Mucosa of gallbladder (tissue), 1 donor: ENCODE measurements around the gene ANTXR1. TPM values are rescaled to one million over a fixed set of nuclear protein-coding genes. Genes with fewer than 3 reads are reported as not detected.
"Not testable (repeated sequence)": the region's sequence is repeated elsewhere in the genome, so short reads cannot be mapped to it uniquely, and the experiment has no call there.

Source experiments
- DNase-seq: peaks from one replicate; pipeline ENCODE4 v3.0.0-alpha.2; 2020; ENCODE audit warnings: low spot score
- total RNA-seq: library from RNA; stranded (reverse); gene quantifications from one replicate; pipeline ENCODE4 v1.2.1, GENCODE V29; 2021
- donor health status: DM: no; HTN: no; CAD: no.

ANTXR1 gene
- total RNA-seq, 1 donor from 2014 or later, result 142 TPM

DNA sequence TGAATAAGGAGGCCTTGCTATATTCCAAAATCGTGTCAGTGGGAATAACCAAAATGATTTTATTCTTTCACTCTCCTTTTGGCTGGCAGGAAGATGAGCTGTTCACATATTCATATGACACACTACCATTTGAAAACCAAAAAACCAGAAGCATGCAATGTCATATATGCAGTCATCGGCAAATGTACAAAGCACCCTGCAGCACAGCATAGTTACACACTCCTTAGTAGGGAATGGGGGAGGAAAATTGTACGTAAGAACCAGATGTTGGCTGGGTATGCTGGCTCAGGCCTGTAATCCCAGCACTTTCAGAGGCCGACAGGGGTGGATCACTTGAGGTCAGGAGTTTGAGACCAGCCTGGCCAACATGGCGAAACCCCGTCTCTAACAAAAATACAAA is 197.4 kb downstream of the ANTXR1 start:
- DNase-seq, result no peak

GRCh38 chr2:69211048-69211447 is 198.1 kb downstream of the ANTXR1 start:
- DNase-seq, result no peak

GRCh38 chr2:69211686-69212085 is 198.7 kb downstream of the ANTXR1 start:
- DNase-seq, result no peak

GRCh38 chr2:69212238-69213028 is 199.5 kb downstream of the ANTXR1 start:
- DNase-seq, result no peak

GRCh38 chr2:69213201-69213600 is 200.2 kb downstream of the ANTXR1 start:
- DNase-seq, result no peak

DNA sequence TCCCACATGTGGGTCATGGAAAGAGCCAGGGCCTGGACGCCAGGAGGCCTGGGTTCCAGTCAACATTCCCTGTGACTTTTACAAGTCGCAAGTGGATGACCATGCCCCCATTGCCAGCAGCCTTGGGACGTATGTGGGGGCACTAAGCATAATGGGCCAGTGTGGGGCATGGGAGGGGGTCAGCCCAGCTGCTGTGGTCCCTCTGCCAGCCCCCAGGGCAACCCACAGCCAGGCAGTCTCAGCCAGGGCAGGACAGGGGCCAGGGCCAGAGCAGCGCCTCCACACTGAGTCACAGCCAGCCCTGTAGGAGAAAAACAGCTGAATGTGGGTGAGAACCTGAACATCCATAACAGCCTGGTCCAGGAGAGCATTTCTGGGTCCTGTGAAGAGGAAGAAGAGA is 200.8 kb downstream of the ANTXR1 start:
- DNase-seq, result no peak

- no peak for DNase-seq
Observed at GRCh38 chr2:69214898-69215297, 201.9 kb downstream of the ANTXR1 start.

- DNase-seq, result no peak
Observed at GRCh38 chr2:69216535-69217332, 203.8 kb downstream of the ANTXR1 start.

- no peak for DNase-seq
Observed at GRCh38 chr2:69217333-69218080, 204.5 kb downstream of the ANTXR1 start.

DNA sequence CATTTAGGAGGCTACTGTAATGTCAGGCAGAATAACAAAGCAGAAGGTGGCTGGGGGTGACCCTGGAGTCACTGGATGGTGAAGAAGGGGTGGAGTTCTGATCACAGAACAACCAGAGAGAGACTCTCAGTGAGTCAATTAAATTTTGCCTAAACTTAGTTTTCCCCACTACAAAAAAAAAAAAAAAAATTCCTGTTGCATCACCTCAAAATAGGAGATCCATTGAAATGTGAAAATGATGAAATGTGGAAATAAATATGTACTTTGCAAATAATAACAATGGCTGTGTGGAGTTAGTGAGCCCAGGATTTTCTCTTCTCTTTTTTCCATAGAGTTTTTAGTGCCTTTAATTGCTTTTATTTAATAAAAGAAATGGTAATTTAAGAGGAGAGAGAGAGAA is 208.5 kb downstream of the ANTXR1 start:
- no peak for DNase-seq

DNA sequence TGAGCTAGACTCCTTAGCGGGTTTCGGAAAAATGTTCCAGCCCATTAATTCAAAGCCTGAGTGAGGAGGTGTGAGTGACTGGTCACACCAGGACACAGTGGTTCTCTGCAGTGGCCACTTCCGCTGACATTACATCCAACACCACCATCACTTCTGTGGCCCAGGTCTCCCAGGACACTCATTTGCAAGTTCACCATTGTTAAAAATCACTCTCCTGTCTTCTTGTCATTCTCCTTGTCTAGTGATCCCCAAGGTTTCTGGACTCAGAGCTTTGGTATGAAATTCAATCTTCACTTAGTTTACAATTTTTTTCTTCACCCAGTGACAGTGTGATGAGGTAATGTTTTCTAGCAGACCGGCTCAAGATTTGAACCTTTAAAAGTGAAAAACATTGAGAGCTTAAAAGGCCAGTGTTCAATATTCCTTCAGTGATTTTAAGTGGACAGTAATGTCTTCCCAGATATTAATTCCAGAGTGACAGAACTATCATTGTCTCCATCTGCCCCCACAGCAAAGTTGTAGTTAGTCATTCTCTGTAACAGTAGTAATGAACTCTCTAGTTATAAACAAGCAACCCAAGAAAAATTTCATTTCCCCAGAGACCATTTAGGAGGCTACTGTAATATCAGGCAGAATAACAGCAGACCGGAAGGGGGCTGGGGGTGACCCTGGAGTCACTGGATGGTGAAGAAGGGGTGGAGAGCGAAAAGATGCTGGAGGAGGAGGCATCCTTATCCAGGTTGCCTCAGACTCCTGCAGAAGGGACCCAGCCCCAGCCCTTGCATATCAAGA is 209.2 kb downstream of the ANTXR1 start:
- DNase-seq, result no peak

DNA sequence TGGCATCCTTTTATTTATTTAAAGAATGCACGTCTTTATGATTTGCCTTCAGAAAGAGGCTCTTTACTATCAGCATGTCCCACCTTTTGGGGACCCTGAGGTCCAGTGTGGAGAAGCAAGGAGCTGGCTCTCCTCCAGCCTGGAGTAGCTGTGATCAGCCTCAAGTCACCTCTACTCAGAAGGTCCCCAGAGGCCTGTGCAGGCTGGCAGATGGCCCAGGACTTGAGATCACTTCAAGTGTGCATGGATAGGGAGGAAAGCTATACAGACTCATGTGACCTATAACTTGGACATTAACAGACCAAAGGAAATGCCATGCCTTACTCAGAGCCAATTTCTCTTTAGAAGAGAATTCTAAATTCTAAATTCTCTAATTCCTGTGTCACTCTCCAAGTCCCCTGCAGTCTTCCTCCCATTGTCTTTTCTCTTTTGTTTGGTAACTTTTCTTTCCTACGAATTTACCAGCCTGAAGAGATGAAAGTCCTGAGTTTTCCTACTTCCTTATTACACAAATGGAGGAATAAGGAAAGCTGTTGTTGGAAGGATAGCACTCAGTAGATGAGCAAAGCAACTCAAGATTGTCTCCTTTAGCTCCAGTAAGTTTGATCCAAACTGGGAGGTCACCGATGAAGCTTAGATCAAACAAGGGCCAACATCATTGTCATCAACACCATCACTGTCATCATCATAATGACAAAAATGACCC is 210.1 kb downstream of the ANTXR1 start:
- DNase-seq, result no peak

- DNase-seq, result no peak
Observed at GRCh38 chr2:69223759-69224511, 211.0 kb downstream of the ANTXR1 start.

DNA sequence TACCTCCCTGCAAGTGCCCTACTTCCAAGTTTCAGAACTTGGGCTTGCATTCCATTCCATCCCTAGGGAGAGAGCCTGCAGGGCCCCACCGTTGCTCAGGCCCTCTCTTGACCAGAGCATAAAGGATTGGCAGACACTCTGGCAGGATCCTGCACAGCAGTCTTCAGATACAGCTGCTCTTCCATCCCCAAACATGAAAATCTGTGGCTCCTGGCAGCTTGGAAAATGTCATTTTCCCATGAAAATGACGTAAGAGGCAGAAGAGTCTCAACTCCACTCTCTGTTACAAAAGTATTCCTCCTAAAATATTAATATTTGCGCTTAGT is 211.5 kb downstream of the ANTXR1 start:
- no peak for DNase-seq

GRCh38 chr2:69225933-69226332 is 213.0 kb downstream of the ANTXR1 start:
- no peak for DNase-seq

DNA sequence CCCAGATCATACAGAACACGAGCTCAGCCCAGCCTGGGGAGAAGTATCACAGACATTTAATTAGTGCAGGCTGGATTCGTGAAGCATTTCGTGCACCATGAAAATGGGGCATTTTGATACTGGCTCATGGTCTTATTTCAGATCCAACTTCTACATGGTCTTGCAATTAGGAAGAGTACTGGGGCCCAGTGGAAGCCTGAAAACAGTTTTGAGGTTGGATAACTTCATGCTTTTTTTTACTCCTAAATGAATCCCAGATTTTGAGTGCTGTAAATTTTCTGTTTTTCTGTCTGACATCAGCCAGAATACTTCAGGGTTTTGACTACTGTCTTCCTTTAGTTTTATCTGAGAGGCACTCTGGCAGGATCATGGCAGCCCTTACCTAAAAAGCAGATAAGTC is 213.9 kb downstream of the ANTXR1 start:
- DNase-seq, result no peak

GRCh38 chr2:69227716-69228115 is 214.7 kb downstream of the ANTXR1 start:
- DNase-seq, result no peak

DNA sequence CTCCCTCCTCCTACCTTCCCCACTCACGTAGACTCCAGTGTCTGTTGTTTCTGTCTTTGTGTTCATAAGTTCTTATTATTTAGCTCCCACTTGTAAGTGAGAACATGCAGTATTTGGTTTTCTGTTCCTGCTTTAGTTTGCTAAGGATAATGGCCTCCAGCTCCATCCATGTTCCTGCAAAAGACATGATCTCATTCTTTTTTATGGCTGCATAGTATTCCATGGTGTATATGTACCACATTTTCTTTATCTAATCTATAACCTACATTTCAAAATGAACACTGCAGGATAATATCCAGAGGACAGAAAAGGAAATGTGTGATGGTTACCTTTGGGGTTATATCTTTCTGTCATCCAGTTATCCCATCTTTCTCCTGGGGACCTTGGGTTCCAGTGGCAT is 218.0 kb downstream of the ANTXR1 start:
- not testable (repeated sequence) for DNase-seq

DNA sequence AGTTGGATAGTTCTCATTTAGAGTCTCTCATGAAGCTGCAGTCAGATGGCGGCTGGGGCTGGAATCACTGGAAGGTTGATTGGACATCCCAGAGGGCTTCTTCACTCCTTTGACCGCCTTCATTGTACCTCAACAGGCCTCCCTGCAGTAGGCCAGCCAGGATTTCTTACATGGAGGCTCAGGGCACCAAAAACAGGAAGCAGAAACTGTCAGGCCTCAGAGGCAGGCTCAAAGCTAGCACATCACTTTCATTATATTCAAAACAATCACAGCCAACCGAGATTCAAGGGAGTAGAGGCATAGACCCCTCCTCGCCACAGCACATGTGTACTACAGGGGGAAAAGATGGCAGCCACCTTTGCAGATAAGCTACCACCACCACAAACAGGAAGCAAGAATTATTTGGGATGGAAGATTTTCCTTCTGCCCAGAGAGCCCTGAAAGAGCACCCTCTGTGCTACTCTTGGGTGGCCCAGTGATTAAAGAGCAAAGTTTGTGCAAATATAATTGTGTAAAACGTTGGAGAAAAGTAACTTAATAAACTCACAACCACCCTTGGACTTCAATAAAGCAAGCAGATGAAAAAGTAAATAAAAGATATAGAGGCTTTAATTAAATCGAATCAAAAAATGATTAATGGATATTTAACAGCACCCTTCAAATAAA is 218.8 kb downstream of the ANTXR1 start:
- DNase-seq, result no peak

GRCh38 chr2:69235835-69236234 is 222.9 kb downstream of the ANTXR1 start:
- not testable (repeated sequence) for DNase-seq
